H7 (cell line): ENCODE results near the gene HAAO. TPM values are rescaled to one million over a fixed set of nuclear protein-coding genes. Genes with fewer than 3 reads are reported as not detected.
"Not testable (repeated sequence)": the region's sequence is repeated elsewhere in the genome, so short reads cannot be mapped to it uniquely, and the experiment has no call there.

Source experiments
- DNase-seq: peaks from one replicate; pipeline ENCODE4 v3.0.0; 2012
- H3K27me3 ChIP-seq: 2 replicates; pipeline ENCODE4 v1.6.0; 2011; ENCODE audit warnings: mild to moderate bottlenecking, low read length; ENCODE audit not compliant: control insufficient read depth, insufficient read depth
- H3K36me3 ChIP-seq: replicated peaks from 2 replicates; pipeline ENCODE4 v1.5.1; 2011; ENCODE audit warnings: low read length; ENCODE audit not compliant: control insufficient read depth, insufficient read depth
- H3K4me3 ChIP-seq: 2 replicates; pipeline ENCODE4 v1.5.1; 2011; ENCODE audit warnings: low read depth, mild to moderate bottlenecking, control low read depth, low read length, moderate library complexity; ENCODE audit not compliant: insufficient read depth
- total RNA-seq: library from RNA; depleted of rRNA; stranded (reverse); fragments of >200 nt; shearing (Covaris generic); gene quantifications from 2 replicates; pipeline ENCODE4 v1.2.3, GENCODE V29; 2014; rRNA removed

The HAAO gene
- 5.9 and 6.5 TPM in 2 replicates for total RNA-seq

GRCh38 chr2:42792583-42793333 is at the start of gene HAAO:
HAAO (minus strand) TSS chr2:42792583; CDS start chr2:42792536, 47 bp downstream.
- Histone ChIP-seq H3K4me3 (peak within 1 kb of the TSS; percentile 63), H3K36me3 (no peaks in the 10 kb centered on the region), H3K27me3 (peaks cover 8% of the 10 kb centered on the region)
- peak; percentile 90 for DNase-seq

GRCh38 chr2:42841344-42841743 is 49.0 kb upstream of the HAAO start:
- Histone ChIP-seq H3K4me3 (no peak overlapping the region), H3K27me3 (no peaks in the 10 kb centered on the region), H3K36me3 (no peaks in the 10 kb centered on the region)
- DNase-seq = no peak

GRCh38 chr2:42840760-42841159 is 48.4 kb upstream of the HAAO start:
- no peak for DNase-seq
- H3K4me3 ChIP-seq = no peak overlapping the region
- H3K27me3 ChIP-seq = no peaks in the 10 kb centered on the region

GRCh38 chr2:42839809-42840501 is 47.6 kb upstream of the HAAO start:
- Histone ChIP-seq H3K4me3 (no peak overlapping the region), H3K36me3 (no peaks in the 10 kb centered on the region), H3K27me3 (no peaks in the 10 kb centered on the region)
- DNase-seq = no peak

More at GRCh38 chr2:42840760-42841159, 48.4 kb upstream of the HAAO start:
- H3K36me3 ChIP-seq = no peaks in the 10 kb centered on the region

- Histone ChIP-seq H3K4me3 (no peak overlapping the region), H3K36me3 (no peaks in the 10 kb centered on the region), H3K27me3 (no peaks in the 10 kb centered on the region)
- DNase-seq = no peak
These were observed 45.8 kb upstream of the HAAO start for GRCh38 chr2:42838133-42838532.

- DNase-seq = no peak
- no peaks in the 10 kb centered on the region for H3K27me3 ChIP-seq
- H3K4me3 ChIP-seq = no peak overlapping the region
- no peaks in the 10 kb centered on the region for H3K36me3 ChIP-seq
These were observed 43.4 kb upstream of the HAAO start for GRCh38 chr2:42835577-42836371.

- H3K27me3 ChIP-seq = no peaks in the 10 kb centered on the region
- peak; percentile 22 for DNase-seq
- H3K36me3 ChIP-seq = no peaks in the 10 kb centered on the region
These were observed 41.8 kb upstream of the HAAO start for GRCh38 chr2:42834161-42834560.

GRCh38 chr2:42832289-42832634 is 39.9 kb upstream of the HAAO start:
- peaks cover 5% of the 10 kb centered on the region for H3K27me3 ChIP-seq
- DNase-seq = no peak
- H3K4me3 ChIP-seq = no peak overlapping the region
- H3K36me3 ChIP-seq = no peaks in the 10 kb centered on the region

More at GRCh38 chr2:42834161-42834560, 41.8 kb upstream of the HAAO start:
- H3K4me3 ChIP-seq = no peak overlapping the region

- not testable (repeated sequence) for H3K4me3 ChIP-seq, DNase-seq, H3K36me3 ChIP-seq, H3K27me3 ChIP-seq
These were observed 39.3 kb upstream of the HAAO start for GRCh38 chr2:42831575-42832288.

- H3K27me3 ChIP-seq = peaks cover 5% of the 10 kb centered on the region
- peak; percentile 23 for DNase-seq
- no peaks in the 10 kb centered on the region for H3K36me3 ChIP-seq
- no peak overlapping the region for H3K4me3 ChIP-seq
These were observed 38.7 kb upstream of the HAAO start for GRCh38 chr2:42830922-42831574.

GRCh38 chr2:42829671-42830440 is 37.5 kb upstream of the HAAO start:
- H3K27me3 ChIP-seq = peaks cover 5% of the 10 kb centered on the region
- peak; percentile 35 for DNase-seq
- no peak overlapping the region for H3K4me3 ChIP-seq
- H3K36me3 ChIP-seq = no peaks in the 10 kb centered on the region

- Histone ChIP-seq H3K36me3 (no peaks in the 10 kb centered on the region), H3K27me3 (peaks cover 5% of the 10 kb centered on the region), H3K4me3 (no peak overlapping the region)
- DNase-seq = peak; percentile 93
These were observed 36.4 kb upstream of the HAAO start for GRCh38 chr2:42828487-42829425.
